Measurements from ENCODE around the gene MYH7B.
A peak's percentile ranks its signal among the peaks of the same experiment; 100 is the strongest.

Gene MYH7B

DNA sequence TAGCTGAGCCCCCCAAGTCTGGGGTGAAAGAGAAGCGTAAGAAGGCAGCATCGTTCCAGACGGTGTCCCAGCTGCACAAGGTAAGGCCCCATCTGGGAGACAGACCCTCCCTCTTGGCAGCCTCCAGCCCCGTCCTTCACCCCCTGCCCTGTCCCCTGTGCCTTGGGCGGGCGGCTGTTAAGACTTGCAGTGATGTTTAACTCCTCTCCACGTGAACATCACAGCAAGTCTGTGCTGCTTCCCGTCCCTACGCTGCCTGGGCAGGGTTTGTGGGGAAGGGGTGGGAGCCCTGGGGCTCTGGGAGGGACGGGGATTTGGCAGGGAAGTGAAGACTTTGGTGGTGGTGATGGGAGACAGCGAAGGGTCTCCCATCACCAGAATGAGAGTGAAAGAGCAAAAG, 34.6 kb downstream of the MYH7B start:
- FAIRE-seq: no peak
- no peak for DNase-seq (ENCODE audit: low spot score)

DNA sequence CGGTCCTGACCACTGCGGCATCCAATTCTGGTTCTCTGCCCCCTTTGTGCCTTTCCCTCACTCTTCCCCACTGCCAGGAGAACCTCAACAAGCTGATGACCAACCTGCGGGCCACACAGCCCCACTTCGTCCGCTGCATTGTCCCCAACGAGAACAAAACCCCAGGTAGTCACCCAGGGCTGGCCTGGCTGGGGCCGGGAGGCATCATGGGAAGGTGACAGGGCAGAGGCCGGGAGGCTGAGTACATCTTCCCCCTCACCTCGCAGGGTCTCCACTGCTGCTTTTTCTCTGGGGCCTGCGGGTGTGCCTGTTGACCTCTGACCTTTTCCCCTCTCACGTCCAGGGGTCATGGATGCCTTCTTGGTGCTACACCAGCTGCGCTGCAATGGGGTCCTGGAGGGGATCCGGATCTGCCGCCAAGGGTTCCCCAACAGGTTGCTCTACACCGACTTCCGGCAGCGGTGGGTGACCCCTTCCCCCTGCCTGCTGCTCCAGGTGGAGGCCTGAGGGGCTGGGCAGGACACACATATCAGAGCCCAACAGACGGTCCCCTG, 35.1 kb downstream of the MYH7B start:
- DNase-seq (ENCODE audit: low spot score): no peak
- FAIRE-seq: no peak

DNA sequence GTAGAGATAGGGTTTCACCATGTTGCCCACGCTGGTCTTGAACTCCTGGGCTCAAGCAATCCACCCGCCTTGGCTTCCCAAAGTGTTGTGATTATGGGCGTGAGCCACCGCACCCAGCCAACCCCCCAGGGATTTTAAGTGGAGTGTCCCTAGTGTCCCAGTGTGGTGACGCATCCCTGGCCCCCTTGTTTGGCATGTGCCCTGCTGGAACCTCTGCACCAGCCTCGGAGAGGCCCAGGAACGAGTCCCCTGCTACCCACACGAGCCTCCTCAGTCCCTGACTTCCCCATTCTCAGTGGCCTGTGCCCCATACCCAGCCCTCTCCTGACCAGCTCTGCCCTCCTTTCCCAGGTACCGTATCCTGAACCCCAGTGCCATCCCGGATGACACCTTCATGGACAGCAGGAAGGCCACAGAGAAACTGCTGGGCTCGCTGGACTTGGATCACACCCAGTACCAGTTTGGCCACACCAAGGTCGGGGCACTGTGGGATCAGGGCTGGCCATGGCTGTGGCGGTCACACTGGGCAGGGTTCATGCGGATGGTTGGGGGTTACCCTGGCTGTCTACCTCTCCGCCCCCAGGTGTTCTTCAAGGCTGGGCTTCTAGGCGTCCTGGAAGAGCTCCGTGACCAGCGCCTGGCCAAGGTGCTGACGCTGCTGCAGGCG, 37.2 kb downstream of the MYH7B start:
- no peak for DNase-seq (ENCODE audit: low spot score)

DNA sequence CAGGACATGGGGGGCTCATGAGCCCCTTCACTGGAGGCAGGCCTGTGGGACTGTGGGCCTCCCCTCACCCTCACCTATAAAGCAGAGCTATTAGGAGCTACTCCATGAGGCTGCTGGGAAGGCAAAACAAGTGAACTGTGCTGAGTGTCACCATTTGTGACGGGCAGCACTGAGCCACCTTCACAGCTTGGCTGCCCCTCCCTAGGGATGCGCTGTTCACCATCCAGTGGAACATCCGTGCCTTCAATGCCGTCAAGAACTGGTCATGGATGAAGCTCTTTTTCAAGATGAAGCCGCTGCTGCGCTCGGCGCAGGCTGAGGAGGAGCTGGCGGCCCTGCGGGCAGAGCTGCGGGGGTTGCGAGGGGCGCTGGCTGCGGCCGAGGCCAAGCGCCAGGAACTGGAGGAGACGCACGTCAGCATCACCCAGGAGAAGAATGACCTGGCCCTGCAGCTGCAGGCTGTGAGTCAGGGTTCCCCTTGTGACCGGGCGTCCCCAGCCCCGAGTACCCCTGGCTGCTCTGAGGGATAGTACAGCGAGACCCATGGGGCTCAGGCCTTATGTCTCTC, 38.4 kb downstream of the MYH7B start:
- DNase-seq (ENCODE audit: low spot score) (no peak), FAIRE-seq (no peak)

More for the DNA sequence above, 37.2 kb downstream of the MYH7B start:
- no peak for FAIRE-seq

DNA sequence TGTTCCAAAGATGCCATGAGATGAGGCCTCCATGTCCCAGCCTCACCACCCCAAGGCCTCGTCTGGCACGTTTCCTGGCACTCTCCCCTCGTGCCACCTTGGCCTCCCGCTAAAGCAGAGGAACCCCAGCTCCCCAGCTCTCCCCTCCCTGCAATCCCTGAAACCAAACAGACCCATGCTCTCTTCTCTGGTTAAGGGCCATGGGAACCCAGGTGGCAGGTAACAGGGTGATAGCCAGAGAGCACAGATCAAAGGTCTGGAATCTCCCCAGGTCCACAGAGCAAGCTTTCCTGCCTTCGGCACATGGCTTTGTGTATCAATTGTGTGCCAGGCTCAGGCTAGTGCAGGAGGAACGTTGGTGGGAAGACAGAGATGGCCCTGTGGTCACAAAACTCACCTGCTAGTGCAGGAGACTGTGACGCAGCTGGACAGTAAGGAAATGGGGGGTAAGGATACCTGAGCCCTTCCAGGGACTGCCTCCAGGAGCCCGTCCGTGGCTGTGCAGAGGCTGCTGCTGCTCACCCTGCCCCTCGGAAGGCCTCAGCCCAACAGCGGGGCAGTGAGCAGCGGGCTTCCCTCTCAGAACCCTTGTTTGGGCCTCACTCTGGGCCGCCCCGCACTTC, 39.0 kb downstream of the MYH7B start:
- FAIRE-seq: no peak

DNA sequence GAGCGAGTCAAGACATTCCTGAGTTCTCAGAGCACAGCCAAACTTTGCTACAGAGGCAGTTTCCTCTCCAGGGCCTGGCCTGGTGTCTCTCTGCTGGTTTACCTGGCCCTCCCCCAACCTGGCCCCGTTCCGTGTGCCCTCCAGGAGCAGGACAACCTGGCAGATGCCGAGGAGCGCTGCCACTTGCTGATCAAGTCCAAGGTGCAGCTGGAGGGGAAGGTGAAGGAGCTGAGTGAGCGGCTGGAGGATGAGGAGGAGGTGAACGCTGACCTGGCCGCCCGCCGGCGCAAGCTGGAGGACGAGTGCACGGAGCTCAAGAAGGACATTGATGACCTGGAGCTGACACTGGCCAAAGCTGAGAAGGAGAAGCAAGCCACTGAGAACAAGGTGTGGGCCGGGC, 39.5 kb downstream of the MYH7B start:
- FAIRE-seq: no peak
- DNase-seq (ENCODE audit: low spot score): no peak

More for the DNA sequence above, 39.0 kb downstream of the MYH7B start:
- no peak for DNase-seq (ENCODE audit: low spot score)

DNA sequence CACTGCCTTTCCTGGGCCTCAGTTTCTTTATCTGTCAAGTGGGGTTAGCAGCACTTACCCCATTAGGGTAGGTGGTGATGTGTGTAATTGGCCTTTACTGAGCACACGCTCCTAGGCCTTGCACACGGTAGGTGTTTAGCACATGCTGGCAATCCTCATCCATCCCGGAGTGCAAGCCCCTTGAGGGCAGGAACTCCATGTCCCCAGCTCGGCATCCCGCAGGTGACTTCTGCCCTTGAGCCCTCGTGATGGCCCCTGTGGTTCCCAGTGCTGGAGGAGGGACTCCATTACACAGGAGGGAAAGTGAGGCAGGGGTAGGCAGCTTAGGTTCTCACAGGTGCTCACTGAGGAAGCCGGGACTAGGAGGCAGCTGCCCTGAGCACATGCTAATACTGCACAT, 40.0 kb downstream of the MYH7B start:
- FAIRE-seq: no peak
- DNase-seq (ENCODE audit: low spot score): no peak

DNA sequence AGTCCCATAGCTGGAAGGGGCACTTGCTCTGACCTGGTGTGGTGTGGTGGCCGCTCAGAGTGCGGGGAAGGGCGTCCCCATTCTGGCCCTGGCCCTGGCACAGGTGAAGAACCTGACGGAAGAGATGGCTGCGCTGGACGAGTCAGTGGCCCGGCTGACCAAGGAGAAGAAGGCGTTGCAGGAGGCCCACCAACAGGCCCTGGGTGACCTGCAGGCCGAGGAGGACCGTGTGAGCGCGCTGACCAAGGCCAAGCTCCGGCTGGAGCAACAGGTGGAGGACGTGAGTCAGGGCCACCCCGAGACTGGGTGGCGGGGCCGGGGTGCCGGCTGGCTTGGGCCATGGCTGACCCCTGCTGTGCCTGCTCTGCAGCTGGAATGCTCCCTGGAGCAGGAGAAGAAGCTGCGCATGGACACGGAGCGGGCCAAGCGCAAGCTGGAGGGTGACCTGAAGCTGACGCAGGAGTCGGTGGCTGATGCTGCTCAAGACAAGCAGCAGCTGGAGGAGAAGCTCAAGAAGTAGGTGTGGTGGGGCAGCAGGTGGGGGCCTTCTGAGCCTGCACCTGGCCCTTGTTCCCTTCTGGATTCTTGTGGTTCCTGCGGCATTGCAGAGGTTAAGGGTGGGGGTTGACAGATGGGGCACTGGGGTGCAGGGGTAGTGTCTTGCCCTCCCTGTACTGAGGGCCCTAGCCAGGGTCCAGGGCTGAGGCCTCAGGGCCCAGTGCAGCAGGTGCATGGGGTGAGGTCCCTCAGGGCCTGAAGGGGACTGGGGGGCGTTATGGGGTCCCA, 40.8 kb downstream of the MYH7B start:
- DNase-seq (ENCODE audit: low spot score) (no peak), FAIRE-seq (no peak)

DNA sequence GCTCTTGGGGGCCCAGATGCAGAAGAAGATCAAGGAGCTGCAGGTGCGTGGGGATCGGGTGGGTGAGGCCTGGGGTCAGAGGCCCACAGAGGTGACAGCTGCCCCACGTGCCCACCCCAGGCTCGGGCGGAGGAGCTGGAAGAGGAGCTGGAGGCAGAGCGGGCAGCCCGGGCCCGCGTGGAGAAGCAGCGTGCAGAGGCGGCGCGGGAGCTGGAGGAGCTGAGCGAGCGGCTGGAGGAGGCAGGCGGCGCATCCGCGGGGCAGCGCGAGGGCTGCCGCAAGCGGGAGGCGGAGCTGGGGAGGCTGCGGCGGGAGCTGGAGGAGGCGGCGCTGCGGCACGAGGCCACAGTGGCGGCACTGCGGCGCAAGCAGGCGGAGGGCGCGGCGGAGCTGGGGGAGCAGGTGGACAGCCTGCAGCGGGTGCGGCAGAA, 41.5 kb downstream of the MYH7B start:
- FAIRE-seq: no peak

DNA sequence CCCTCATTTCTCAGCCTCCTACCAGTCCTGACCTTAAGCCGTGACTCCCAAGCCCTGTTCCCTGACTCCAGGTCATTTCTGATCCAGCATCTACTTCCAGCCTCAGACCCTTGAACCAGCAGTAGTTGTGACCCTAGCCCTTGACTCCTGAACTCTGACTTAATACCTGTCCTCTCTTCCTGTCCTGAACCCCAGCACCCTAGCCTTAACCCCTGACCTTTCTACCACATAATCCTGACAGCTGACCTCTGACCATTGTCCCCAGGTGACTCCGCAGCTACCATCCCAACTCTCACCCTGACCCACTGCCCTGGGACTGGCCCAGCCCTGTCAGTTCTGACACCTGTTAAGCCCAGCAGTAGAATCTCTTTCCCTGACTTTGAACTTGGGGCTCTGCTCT, 42.1 kb downstream of the MYH7B start:
- FAIRE-seq (no peak), DNase-seq (ENCODE audit: low spot score) (no peak)

More for the DNA sequence above, 41.5 kb downstream of the MYH7B start:
- DNase-seq (ENCODE audit: low spot score): no peak

DNA sequence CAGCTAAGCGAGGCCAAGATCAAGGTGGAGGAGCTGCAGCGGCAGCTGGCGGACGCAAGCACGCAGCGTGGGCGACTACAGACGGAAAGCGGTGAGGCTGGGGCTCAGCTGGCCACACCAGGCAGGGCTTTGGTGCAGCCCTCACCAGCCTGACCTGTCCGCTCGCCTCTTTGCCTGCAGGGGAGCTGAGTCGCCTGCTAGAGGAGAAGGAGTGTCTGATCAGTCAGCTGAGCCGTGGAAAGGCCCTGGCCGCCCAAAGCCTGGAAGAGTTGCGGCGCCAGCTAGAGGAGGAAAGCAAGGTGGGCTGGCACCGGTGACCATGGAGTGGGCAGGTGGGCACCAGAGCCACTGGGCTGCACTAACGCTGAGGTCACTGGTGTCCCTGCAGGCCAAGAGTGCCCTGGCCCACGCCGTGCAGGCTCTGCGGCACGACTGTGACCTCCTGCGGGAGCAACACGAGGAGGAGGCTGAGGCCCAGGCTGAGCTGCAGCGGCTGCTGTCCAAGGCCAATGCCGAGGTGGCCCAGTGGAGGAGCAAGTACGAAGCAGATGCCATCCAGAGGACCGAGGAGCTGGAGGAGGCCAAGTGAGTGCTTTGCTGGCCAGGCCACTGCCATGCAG, 42.8 kb downstream of the MYH7B start:
- no peak for FAIRE-seq
- DNase-seq (ENCODE audit: low spot score): no peak

DNA sequence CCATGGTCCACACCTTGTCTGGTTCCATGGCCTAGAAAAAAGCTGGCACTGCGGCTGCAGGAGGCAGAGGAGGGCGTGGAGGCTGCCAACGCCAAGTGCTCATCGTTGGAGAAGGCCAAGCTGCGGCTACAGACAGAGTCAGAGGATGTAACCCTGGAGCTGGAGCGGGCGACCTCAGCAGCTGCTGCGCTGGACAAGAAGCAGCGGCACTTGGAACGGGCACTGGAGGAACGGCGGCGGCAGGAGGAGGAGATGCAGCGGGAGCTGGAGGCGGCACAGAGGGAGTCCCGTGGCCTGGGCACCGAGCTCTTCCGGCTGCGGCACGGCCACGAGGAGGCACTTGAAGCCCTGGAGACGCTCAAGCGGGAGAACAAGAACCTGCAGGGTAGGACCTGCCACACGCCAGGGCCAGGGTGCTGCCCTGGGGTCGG, 43.4 kb downstream of the MYH7B start:
- no peak for FAIRE-seq
- no peak for DNase-seq (ENCODE audit: low spot score)

DNA sequence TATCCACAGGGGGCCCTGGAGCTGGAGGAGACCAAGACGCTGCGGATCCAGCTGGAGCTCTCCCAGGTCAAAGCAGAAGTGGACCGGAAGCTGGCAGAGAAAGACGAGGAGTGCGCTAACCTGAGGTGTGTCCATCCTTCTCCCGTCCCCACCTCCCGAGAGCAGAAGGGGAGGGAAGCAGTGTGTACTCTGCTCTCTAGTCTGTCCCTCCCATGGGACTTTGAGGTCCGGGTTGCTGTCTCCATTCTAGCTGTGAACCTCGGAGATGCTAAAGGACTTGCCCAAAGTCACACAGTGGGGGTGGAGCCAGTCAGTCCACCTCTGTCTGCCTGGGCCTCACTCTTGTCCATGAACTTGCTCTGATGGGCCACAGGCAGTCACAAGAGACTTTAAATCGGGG, 44.1 kb downstream of the MYH7B start:
- DNase-seq (ENCODE audit: low spot score): no peak
- FAIRE-seq: no peak

DNA sequence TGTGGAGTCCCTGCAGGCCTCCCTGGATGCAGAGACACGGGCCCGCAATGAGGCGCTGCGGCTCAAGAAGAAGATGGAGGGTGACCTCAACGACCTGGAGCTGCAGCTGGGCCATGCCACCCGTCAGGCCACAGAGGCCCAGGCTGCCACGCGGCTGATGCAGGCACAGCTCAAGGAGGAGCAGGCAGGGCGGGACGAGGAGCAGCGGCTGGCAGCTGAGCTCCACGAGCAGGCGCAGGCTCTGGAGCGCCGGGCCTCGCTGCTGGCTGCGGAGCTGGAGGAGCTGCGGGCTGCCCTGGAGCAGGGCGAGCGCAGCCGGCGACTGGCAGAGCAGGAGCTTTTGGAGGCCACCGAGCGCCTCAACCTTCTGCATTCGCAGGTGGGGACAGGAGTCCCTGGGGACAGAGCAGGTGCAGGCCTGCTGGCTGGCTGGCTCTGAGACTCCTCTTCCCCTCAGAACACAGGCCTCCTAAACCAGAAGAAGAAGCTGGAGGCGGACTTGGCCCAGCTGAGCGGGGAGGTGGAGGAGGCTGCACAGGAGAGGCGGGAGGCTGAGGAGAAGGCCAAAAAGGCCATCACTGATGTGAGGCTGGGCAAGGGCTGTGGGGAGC, 44.7 kb downstream of the MYH7B start:
- DNase-seq (ENCODE audit: low spot score) (no peak), FAIRE-seq (no peak)

DNA sequence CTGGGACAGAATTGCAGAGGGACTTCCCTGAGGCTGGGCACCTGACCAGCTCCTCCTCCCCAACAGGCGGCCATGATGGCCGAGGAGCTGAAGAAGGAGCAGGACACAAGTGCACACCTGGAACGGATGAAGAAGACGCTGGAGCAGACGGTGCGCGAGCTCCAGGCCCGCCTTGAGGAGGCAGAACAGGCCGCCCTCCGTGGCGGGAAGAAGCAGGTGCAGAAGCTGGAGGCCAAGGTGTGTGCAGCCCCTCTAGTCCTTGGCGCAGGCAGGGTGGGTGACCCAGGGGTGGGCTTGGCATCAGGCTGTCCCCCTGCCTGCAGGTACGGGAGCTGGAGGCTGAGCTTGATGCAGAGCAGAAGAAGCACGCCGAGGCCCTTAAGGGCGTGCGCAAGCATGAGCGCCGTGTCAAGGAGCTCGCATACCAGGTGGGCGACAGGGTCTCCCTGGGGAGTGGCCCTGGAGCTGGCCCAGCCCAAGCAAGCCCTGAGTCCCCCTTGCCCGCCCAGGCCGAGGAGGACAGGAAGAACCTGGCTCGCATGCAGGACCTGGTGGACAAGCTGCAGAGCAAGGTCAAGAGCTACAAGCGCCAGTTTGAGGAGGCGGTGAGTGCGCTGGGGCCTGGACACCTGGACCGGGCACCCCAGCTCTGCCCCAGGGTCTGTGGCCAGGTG, 45.4 kb downstream of the MYH7B start:
- FAIRE-seq (no peak), DNase-seq (ENCODE audit: low spot score) (no peak)

DNA sequence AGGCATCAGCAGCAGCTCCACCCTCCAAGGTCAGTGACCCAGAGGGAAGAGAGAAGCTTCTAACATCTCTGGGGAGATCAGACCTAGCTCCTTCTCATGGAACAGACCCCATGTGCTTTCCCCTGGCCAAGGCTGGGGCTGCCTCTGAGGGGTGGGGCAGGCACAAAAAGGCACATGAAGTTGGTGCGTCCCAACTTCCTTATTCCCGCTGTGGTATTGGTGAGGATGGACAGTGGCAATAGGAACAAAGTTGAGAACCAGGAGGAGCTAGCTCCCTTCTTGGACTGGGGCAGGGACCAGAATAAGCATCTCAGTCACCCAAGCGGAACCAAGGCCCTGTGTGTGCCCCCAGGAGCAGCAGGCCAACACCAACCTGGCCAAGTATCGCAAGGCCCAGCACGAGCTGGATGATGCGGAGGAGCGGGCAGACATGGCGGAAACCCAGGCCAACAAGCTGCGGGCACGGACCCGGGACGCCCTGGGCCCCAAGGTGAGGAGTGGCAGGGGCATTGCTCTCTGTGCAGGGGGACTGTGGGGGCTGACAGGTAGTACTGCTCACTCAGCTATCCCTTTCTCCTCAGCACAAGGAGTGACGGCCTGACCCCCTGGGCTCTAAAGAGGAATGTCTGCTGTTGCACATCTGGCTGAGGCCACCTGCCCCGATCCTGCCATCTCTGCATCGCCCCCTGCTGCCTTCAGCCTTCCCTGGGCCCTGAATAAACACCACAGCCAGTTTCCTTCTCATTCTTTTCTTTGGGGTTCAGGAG, 46.1 kb downstream of the MYH7B start:
- no peak for DNase-seq (ENCODE audit: low spot score)
- FAIRE-seq: no peak

DNA sequence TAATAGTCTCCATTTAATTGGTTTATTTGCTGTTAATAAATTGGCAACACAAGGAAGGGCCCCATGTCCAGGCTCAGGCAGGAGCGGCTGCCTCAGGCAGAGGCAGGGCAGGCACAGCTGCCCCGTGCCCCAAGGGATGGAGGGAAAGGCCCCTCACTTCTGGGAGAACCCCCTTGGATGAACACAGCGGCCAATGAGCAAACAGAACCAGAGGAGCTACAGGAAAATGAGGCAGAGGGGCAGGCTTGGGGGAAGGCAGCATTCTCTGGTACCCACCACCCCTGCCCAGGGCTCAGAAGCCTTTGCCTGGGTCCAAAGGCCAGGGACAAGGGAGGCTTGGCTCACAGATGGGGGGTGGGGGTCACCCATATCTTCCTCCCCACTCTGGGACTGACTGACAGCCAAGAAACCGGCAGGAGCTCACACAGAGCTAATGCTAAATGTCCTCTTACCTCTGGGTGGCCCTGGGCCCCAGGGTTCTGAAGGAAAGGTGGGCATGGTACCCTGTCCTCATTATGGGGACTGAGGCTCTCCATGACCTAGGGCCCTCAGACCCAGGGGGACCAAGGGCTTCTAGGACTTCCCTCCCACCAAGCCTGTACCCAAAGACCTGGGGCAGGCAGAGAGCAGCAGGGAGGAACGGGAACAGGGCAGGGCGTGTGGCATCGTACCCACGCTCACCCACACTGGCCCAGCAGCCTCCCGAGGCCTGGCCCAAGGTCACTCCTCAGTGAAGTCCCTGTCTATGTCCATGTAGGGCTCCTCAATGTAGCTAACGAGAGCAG, 47.0 kb downstream of the MYH7B start:
- no peak for FAIRE-seq
- no peak for DNase-seq (ENCODE audit: low spot score)

DNA sequence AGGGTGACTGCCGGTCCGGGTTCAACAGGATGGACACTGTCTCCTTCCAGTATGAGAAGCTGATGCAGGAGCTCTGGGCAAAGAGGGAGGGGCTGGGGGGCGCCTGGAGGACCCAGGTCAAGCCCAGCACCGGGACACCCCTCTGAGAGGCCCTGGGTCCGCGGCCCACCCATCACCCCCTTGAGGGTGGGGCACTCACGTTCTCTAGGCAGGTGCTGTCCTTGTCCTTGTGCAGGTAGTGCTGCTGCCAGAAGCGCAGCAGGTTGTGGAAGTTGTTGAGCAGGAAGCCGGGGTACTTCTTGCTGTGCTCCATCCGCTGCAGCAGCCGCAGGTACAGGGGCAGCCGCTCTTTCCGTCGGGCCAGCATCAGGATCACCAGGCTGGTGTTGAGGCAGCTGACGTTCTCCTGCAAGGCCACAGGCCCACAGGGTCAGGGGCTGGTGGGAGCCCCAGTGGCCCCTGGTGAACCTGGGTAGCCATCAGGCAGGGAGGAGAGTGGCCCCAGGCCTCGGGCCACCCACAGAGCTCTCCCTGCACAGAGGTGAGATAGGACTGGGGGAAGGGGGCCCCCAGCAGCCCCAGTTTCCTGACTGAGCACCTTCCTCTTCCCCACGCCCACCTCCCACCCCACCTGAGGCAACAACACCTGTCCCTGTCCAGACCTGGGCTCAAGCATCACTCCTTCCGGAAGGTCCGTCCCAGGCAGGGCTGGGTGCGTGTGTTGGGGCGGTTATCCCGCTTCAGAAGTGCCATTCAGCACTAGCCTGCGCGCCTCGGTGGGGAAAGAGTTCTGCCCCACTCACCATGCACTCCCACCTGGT, 47.8 kb downstream of the MYH7B start:
- DNase-seq (ENCODE audit: low spot score): no peak
- peak; percentile 59 for FAIRE-seq
